ENCODE data around the gene ANKMY1. TPM values are rescaled to one million over a fixed set of nuclear protein-coding genes. Genes with fewer than 3 reads are reported as not detected.

The ANKMY1 gene
- total and polyA plus RNA-seq, 2 of the 13 experiments (the other 11 are each of a cell fraction or from before 2014, with no cell fraction given) = 11.7 to 18.8 TPM

DNA sequence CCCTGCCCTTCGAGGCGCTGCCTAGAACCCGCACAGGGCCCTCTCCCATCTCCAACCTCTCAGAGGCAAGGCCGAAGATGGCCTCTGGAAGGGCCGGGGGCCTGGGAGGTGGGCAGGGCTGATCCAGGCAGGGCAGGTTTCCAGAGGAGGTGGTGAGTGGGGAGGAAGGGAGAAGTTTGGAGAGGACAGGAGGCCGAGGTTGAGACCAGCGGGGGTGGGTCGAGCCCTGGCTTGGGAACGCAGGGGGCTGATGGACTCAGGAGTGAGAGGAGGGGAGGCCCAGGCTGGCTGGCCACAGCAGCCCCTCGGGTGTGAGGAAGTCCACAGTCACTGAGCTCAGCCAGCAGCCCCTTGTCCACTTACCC, 39.2 kb upstream of the ANKMY1 start (continued):
- no peak for TF ChIP-seq ZNF652 (CRISPR knock-in tag; IDR thresholded peaks at IDR 0.05; ENCODE audit: borderline replicate concordance, low read depth)
- no peak for TF ChIP-seq CBX2 (IDR thresholded peaks at IDR 0.05; ENCODE audit: low read depth, low read length)
- TF ChIP-seq CBX2 (CRISPR knock-in tag; IDR thresholded peaks at IDR 0.05; ENCODE audit: low read depth) = no peak
- TF ChIP-seq ZNF3 (CRISPR knock-in tag; IDR thresholded peaks at IDR 0.05) = no peak
- no peak for TF ChIP-seq ZNF562 (CRISPR knock-in tag; IDR thresholded peaks at IDR 0.05; ENCODE audit: borderline replicate concordance)
- no peak for TF ChIP-seq MAFF (IDR thresholded peaks at IDR 0.05; ENCODE audit: low read depth, low read length)
- no peak for TF ChIP-seq SP5 (CRISPR knock-in tag; IDR thresholded peaks at IDR 0.05; ENCODE audit: borderline replicate concordance, low read depth)
- TF ChIP-seq TARDBP (CRISPR knock-in tag; IDR thresholded peaks at IDR 0.05) = no peak
- peak; percentile 49; the same call in 1 of the 2 replicates for TF ChIP-seq ZNF563 (CRISPR knock-in tag; IDR thresholded peaks at IDR 0.05)
- no peak for TF ChIP-seq EED (CRISPR knock-in tag; IDR thresholded peaks at IDR 0.05)

DNA sequence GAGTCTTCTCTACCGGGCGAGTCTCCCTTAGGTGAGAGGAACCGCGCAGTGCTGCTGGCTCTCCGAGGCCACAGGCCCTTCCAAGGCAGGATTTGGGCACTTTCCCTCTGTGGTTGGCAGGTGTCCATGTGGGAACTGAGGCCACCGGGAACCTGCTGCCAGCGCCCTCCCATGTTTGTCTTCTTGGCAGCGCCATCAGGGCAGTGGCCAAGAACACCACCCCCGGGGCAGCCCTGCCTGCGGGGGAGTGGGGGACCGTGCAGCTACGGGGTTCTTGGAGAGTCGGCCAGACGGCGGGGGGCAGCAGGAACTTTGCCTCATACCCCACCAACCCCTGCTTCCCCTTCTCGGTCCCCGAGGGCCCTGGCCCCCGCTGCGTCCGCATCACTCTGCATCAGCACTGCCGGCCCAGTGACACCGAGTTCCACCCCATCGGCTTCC, 38.7 kb upstream of the ANKMY1 start:
- Histone ChIP-seq H3K27ac (ENCODE audit: extremely low read length, insufficient read depth, low read length) (peak overlapping the region; percentile 94), H4K20me1 (ENCODE audit: insufficient read depth, low read length) (no peaks in the 10 kb centered on the region), H3K9ac (ENCODE audit: insufficient read depth, low read depth, low read length) (peak overlapping the region; percentile 46), H3K4me2 (ENCODE audit: low read depth, low read length) (peak overlapping the region; percentile 62), H3K4me1 (ENCODE audit: insufficient read depth, low read length) (peaks cover 40% of the 10 kb centered on the region), H3K79me2 (ENCODE audit: insufficient read depth, low read length) (peaks cover 5% of the 10 kb centered on the region), H2AFZ (ENCODE audit: low read length) (no peak overlapping the region), H3K27me3 (ENCODE audit: control insufficient read depth in 1 of 2, insufficient read depth in 2 of 2, low read length in 2 of 2) (no peaks in the 10 kb centered on the region), H3K36me3 (replicated peaks in 1 of 2; ENCODE audit: control insufficient read depth in 1 of 2, insufficient read depth in 2 of 2, low read length in 2 of 2) (peaks cover 10 to 20% of the 10 kb centered on the region in 2 experiments), H3K4me3 (replicated peaks in 1 of 3; ENCODE audit: insufficient read depth in 1 of 3, low read depth in 2 of 3, low read length in 3 of 3) (peak overlapping the region in 1 of 3 experiments; percentile 43; a peak in 1 of 6 replicates), H3K9me3 (ENCODE audit: low read length) (no peaks in the 10 kb centered on the region)
- ChIA-PET POLR2A (interaction anchor here (1.5 to 2.7 kb wide), 4 partner anchors 9 to 31 kb away, joined by 6 to 22 read pairs (median 9); partner anchors contain the start of gene CAPN10), CTCF (ENCODE audit: low intra/inter-chr PET ratio, low total read pairs) (no interaction called here)
- ATAC-seq (no peak), DNase-seq (ENCODE audit: low spot score) (no peak), FAIRE-seq (no peak)
- 98% methylated on average over 23 of the region's 23 CpGs for whole genome bisulfite sequencing (ENCODE audit: low lambda C conversion rate)
- no TSS peak for BruUV-seq (replicated peaks)
- intact Hi-C loops (cut with micrococcal nuclease; ENCODE audit: unreplicated experiment) = no loop called here
- TF ChIP-seq, protein P1, sequence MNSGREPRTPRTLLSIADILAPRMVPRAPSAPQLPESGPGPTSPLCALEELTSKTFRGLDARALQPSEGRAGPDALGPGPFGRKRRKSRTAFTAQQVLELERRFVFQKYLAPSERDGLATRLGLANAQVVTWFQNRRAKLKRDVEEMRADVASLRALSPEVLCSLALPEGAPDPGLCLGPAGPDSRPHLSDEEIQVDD (CRISPR knock-in tag; IDR thresholded peaks at IDR 0.05; ENCODE audit: borderline replicate concordance) = no peak
- 0 out of 2 replicates have a peak, but pooled peaks have one; percentile 21 for TF ChIP-seq CHCHD3 (CRISPR knock-in tag; IDR thresholded peaks at IDR 0.05)
- TF ChIP-seq, protein P2, sequence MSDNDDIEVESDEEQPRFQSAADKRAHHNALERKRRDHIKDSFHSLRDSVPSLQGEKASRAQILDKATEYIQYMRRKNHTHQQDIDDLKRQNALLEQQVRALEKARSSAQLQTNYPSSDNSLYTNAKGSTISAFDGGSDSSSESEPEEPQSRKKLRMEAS (IDR thresholded peaks at IDR 0.05) = no peak
- no peak for TF ChIP-seq ZNF564 (CRISPR knock-in tag; IDR thresholded peaks at IDR 0.05)
- no peak for TF ChIP-seq SETDB1 (CRISPR knock-in tag; IDR thresholded peaks at IDR 0.05; ENCODE audit: borderline replicate concordance)
- in situ Hi-C loops (cut with HindIII; ENCODE audit: extremely low pct_ligation_motif_present, low pct_unique_long_range_greater_than_20kb) = no loop called here

Data from HepG2 (cell line).